Activated B cell treated with CpG ODN at 0.5 μM for 24 hours (primary cell): ENCODE measurements around the gene SLC2A13. TPM values are rescaled to one million over a fixed set of nuclear protein-coding genes. Genes with fewer than 3 reads are reported as not detected.
"Not testable (repeated sequence)": the region's sequence is repeated elsewhere in the genome, so short reads cannot be mapped to it uniquely, and the experiment has no call there.

Experiments
- ATAC-seq: fragments of 200-7000 bp; cut with Tn5 transposase; one replicate; pipeline ENCODE4 v1.10.0; 2021; ENCODE audit warnings: low read depth, mild to moderate bottlenecking, moderate library complexity
- CTCF ChIA-PET: fragments of 350-600 bp; sonication (Branson Sonifier 250); formaldehyde crosslinking; loops from one replicate; lab custom pipeline; 2021; ENCODE audit warnings: antibody characterized with exemption; lab: Charles Lee
- POLR2A ChIA-PET: fragments of 350-600 bp; sonication (Branson Sonifier 250); formaldehyde crosslinking; loops from one replicate; lab custom pipeline; 2021; ENCODE audit warnings: antibody characterized with exemption; lab: Charles Lee
- DNase-seq: peaks from one replicate; pipeline ENCODE4 v3.0.0; 2022
- H3K27ac Mint-ChIP-seq: one replicate; pipeline ENCODE4 v1.8.0; 2020; ENCODE audit warnings: mixed read lengths
- H3K27me3 Mint-ChIP-seq: one replicate; pipeline ENCODE4 v1.8.0; 2021; ENCODE audit warnings: mixed read lengths
- H3K36me3 Mint-ChIP-seq: one replicate; pipeline ENCODE4 v1.8.0; 2021; ENCODE audit warnings: low read depth, mixed read lengths
- H3K4me1 Mint-ChIP-seq: one replicate; pipeline ENCODE4 v1.8.0; 2021; ENCODE audit warnings: mixed read lengths
- H3K4me3 Mint-ChIP-seq: one replicate; pipeline ENCODE4 v1.8.0; 2020; ENCODE audit warnings: mild to moderate bottlenecking, mixed read lengths
- H3K9me3 Mint-ChIP-seq: one replicate; pipeline ENCODE4 v1.8.0; 2020; ENCODE audit warnings: mixed read lengths
- intact Hi-C: fragments of 100-400 bp; cut with micrococcal nuclease; formaldehyde crosslinking; loops from one replicate; pipeline ENCODE4 v1.15.1; 2024
- total RNA-seq: library from RNA; stranded (reverse); gene quantifications from 2 replicates; pipeline ENCODE4 v1.2.3, GENCODE V29; 2022
- TF ChIP-seq, protein P1 (sequence below): fragments of 200-600 bp; IDR thresholded peaks from one replicate; pipeline ENCODE4 v1.8.0; 2022; ENCODE audit warnings: antibody characterized with exemption, mild to moderate bottlenecking

SLC2A13 gene
- total RNA-seq, 1 donor from 2014 or later = 17.9 TPM

DNA sequence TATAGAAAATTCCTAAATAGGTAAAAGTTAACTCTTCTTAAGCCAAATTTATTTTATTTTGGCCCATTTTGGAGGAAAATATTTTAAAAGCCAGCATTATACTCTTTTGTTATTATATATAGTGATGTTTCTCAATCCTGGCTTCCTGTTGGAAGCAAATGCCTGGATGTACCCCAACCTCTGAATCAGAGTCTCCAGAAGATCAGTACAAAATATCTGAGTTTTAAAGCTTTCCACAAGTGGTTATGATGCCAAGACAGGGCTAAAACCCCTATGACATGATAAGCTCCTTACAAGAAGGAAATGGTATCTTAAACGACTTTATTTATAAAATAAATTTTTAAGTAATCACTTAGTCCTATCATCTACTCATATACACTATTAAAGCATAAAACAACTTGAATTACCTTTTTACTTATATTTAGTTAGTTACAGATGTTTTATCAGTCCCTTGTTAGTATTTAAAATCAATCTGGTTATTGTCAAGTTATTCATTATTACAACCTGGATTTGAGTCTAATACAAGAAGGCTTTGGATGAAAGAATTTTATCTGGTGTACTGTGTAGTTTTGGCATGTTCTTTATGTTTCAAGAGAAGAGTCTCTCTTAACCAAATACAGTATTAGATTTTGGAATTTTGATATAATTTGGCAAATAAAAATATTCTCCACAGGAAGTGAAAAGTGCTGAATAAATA lies 238.1 kb downstream of the SLC2A13 start:
- Mint-ChIP-seq H3K4me3 (no peak overlapping the region), H3K27me3 (no peaks in the 10 kb centered on the region), H3K36me3 (peaks cover 2% of the 10 kb centered on the region), H3K9me3 (peaks cover 4% of the 10 kb centered on the region), H3K27ac (no peak overlapping the region), H3K4me1 (no peaks in the 10 kb centered on the region)
- ATAC-seq (no peak), DNase-seq (no peak)
- ChIA-PET CTCF (interaction anchor here (0.6 kb wide), 1 partner anchor 132 kb away, joined by 3 read pairs; no protein-coding TSS in a partner anchor), POLR2A (no interaction called here)
- TF ChIP-seq, protein P1, sequence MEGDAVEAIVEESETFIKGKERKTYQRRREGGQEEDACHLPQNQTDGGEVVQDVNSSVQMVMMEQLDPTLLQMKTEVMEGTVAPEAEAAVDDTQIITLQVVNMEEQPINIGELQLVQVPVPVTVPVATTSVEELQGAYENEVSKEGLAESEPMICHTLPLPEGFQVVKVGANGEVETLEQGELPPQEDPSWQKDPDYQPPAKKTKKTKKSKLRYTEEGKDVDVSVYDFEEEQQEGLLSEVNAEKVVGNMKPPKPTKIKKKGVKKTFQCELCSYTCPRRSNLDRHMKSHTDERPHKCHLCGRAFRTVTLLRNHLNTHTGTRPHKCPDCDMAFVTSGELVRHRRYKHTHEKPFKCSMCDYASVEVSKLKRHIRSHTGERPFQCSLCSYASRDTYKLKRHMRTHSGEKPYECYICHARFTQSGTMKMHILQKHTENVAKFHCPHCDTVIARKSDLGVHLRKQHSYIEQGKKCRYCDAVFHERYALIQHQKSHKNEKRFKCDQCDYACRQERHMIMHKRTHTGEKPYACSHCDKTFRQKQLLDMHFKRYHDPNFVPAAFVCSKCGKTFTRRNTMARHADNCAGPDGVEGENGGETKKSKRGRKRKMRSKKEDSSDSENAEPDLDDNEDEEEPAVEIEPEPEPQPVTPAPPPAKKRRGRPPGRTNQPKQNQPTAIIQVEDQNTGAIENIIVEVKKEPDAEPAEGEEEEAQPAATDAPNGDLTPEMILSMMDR = no peak
- intact Hi-C loops = no loop called here

DNA sequence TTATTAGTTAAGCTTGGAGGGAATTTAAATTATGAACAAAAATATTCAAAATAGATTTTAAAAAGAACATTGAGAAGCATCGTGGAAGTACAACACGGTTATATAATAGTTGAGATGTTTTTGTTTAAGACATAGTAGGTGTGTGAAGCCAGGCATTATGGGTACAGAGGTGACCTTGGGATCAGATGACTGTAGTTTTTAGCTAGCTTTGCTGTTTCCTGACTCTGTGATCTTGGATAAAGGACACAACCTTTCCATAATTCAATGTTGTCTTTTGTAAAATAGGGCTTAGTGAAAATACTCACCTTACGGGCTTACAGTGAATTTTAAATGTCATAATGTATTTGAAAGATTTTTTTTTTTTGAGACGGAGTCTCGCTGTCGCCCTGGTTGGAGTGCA lies 239.7 kb downstream of the SLC2A13 start:
- H3K27me3 Mint-ChIP-seq = no peaks in the 10 kb centered on the region

DNA sequence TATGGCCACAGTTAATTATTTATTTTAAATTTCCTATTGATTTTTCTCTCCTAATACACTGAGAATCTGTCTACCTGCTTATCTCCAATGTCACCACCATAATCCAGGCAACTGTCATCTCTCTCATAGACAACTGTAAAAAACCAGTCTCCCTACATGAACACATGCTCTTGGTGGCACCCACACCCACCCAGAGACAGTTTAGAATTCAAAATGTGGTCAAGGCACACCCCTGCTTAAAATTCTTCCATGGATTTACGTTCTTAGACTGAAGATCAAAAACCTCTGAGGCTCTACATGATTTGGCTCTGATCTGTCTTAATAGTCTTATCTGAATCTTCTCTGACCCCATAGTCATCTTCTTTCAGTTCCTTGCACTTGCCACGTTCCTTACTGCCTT lies 245.2 kb downstream of the SLC2A13 start:
- ChIA-PET POLR2A (no interaction called here), CTCF (no interaction called here)
- Mint-ChIP-seq H3K4me3 (no peak overlapping the region), H3K27ac (no peak overlapping the region), H3K4me1 (peaks cover 2% of the 10 kb centered on the region), H3K9me3 (peaks cover 2% of the 10 kb centered on the region), H3K36me3 (no peaks in the 10 kb centered on the region), H3K27me3 (no peaks in the 10 kb centered on the region)
- TF ChIP-seq, protein P1 = no peak
- intact Hi-C loops = no loop called here
- DNase-seq (no peak), ATAC-seq (no peak)

More for the DNA sequence above, 239.7 kb downstream of the SLC2A13 start:
- DNase-seq (no peak), ATAC-seq (no peak)
- H3K36me3 Mint-ChIP-seq = peaks cover 2% of the 10 kb centered on the region
- no peaks in the 10 kb centered on the region for H3K4me1 Mint-ChIP-seq
- TF ChIP-seq, protein P1 = no peak
- H3K27ac Mint-ChIP-seq = no peak overlapping the region
- no peak overlapping the region for H3K4me3 Mint-ChIP-seq
- H3K9me3 Mint-ChIP-seq = peaks cover 4% of the 10 kb centered on the region
- ChIA-PET CTCF (no interaction called here), POLR2A (no interaction called here)
- intact Hi-C loops = no loop called here

DNA sequence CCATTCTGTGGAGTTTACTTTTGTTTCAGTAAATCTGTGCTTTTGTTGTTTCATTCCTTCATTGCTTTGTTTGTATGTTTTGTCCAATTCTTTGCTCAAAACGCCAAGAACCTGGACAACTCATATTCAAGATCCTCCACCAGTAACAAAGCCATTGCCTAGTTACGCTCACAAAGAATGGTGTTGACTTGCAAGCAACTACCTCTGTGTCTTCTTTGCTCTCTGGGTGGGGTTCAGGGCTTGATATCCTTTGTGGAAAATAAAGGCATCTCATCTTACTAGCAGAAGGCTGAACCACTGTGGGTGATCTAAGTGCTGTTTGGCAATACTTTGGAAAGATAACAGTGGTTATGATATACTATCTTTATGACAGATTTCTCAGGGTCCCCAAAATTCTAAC lies 252.9 kb downstream of the SLC2A13 start:
- POLR2A ChIA-PET = no interaction called here
- Mint-ChIP-seq H3K4me1 (peaks cover 3% of the 10 kb centered on the region), H3K9me3 (peaks cover 4% of the 10 kb centered on the region), H3K27me3 (no peaks in the 10 kb centered on the region), H3K27ac (no peak overlapping the region), H3K4me3 (no peak overlapping the region), H3K36me3 (no peaks in the 10 kb centered on the region)
- TF ChIP-seq, protein P1 = no peak
- ATAC-seq (no peak), DNase-seq (no peak)
- CTCF ChIA-PET = no interaction called here
- intact Hi-C loops = no loop called here

DNA sequence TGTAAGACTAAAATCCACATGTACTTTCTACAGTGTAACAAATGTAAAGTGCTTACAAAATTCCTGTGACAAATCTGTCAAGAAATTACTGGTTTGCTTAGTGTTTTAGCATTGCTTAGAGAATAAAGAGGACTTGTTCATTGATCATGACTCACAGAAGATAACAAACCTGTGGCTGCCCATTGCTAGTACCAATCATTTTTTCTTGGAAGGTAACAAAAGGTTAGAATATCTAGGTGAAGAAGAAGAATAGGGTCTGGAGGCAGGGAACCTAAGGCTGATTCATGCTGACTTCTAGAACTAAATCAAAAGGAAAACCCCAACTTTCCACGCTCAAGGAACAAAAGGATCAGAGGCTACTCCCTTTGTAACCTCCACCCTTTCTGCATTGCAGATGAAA lies 253.5 kb downstream of the SLC2A13 start:
- ATAC-seq (no peak), DNase-seq (no peak)
- intact Hi-C loops = no loop called here
- Mint-ChIP-seq H3K4me1 (peaks cover 9% of the 10 kb centered on the region), H3K36me3 (no peaks in the 10 kb centered on the region), H3K27me3 (no peaks in the 10 kb centered on the region), H3K9me3 (peaks cover 4% of the 10 kb centered on the region), H3K4me3 (no peak overlapping the region), H3K27ac (no peak overlapping the region)
- TF ChIP-seq, protein P1 = no peak
- POLR2A ChIA-PET = no interaction called here
- CTCF ChIA-PET = no interaction called here

DNA sequence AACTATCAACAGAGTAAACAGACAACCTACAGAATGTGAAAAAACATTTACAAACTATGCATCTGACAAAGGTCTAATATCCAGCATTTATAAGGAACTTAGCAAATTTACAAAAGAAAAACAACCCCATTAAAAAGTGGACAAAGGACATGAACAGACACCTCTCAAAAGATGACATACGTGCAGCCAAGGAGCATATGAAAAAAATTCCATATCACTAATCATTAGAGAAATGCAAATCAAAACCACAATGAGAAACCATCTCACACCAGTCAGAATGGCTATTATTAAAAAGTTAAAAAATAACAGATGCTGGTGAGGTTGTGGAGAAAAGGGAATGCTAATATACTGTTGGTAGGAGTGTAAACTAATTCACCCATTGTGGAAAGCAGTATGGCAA lies 257.7 kb downstream of the SLC2A13 start:
- H3K9me3 Mint-ChIP-seq, intact Hi-C loops, ATAC-seq, H3K27ac Mint-ChIP-seq, DNase-seq, H3K4me3 Mint-ChIP-seq, POLR2A ChIA-PET, CTCF ChIA-PET, H3K36me3 Mint-ChIP-seq, H3K27me3 Mint-ChIP-seq: not testable (repeated sequence)
- peaks cover 31% of the 10 kb centered on the region for H3K4me1 Mint-ChIP-seq
